Measurements from ENCODE around the gene NEIL1.
"Not testable (repeated sequence)": the region's sequence is repeated elsewhere in the genome, so short reads cannot be mapped to it uniquely, and the experiment has no call there.

Gene NEIL1

GRCh38 chr15:75327491-75327890, 19.3 kb upstream of the NEIL1 start:
- TF ChIP-seq CTCF (IDR thresholded peaks at IDR 0.05; ENCODE audit: insufficient read depth, missing control alignments), result no peak
- no peak for FAIRE-seq
- DNase-seq (ENCODE audit: insufficient read length, low spot score), result no peak

GRCh38 chr15:75328493-75329314, 18.1 kb upstream of the NEIL1 start:
- TF ChIP-seq CTCF (IDR thresholded peaks at IDR 0.05; ENCODE audit: insufficient read depth, missing control alignments), result no peak
- FAIRE-seq, result no peak
- DNase-seq (ENCODE audit: insufficient read length, low spot score), result no peak

DNA sequence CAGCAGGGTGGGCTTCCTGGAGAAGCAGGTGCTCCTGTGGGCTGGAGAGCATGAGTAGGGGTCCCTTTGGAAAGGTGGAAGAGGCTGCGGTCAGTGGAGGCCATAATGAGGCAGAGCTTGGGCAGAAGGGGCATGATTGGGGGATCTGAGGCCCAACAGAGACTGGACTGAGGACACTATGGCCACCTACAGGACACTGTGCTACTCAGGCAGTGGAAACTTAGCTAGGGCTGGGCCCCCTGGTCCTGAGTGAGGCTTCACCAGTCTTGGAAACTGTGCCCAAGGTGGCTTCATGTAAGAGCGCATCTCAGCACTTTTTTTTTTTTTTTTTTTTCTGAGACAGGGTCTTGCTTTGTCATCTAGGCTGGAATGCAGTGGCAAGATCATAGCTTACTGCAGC, 17.3 kb upstream of the NEIL1 start:
- FAIRE-seq (no peak), DNase-seq (ENCODE audit: insufficient read length, low spot score) (no peak)
- TF ChIP-seq CTCF (IDR thresholded peaks at IDR 0.05; ENCODE audit: insufficient read depth, missing control alignments), result no peak

DNA sequence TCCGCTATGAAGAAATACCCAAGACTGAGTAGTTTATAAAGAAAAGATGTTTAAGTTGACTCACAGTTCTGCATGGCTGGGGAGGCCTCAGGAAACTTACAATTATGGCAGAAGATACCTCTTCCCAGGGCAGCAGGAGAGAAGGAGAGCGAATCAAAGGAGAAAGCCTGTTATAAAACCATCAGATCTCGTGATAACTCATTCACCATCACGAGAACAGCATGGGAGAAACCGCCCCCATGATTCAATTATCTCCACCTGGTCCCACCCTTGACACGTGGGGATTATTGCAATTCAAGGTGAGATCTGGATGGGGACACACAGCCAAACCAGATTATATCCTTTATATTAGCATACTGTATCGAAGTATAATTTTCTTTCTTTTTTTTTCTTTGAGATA, 14.7 kb upstream of the NEIL1 start:
- DNase-seq (ENCODE audit: insufficient read length, low spot score); FAIRE-seq: not testable (repeated sequence)

DNA sequence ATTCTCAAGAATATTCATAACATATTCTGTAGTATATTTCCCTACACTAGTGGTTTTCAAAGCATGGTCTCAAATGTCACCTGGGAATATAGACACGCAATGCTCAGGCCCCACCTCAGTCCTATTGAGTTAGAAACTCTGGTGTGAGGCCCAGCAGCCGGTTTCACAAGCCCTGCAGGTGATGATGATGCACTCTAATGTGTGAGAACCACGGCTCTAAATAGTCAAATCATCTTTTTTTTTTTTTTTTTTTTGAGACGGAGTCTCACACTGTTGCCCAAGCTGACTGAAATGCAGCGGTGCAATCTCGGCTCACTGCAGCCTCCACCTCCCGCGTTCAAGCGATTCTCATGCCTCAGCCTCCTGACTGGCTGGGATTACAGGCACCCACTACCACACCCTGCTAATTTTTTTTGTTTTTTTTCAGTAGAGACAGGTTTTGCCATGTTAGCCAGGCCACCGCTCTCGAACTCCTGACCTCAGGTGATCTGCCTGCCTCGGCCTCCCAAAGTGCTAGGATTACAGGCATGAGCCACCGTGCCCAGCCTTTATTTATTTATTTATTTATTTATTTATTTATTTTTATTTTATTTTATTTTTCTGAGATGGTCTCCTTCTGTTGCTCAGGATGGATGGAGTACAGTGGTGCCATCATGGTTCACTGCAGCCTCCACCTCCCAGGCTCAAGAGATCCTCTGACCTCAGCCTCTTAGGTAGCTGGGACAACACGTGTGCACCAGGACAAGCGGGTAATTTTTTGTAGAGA, 13.0 kb upstream of the NEIL1 start:
- FAIRE-seq; DNase-seq (ENCODE audit: insufficient read length, low spot score): not testable (repeated sequence)

DNA sequence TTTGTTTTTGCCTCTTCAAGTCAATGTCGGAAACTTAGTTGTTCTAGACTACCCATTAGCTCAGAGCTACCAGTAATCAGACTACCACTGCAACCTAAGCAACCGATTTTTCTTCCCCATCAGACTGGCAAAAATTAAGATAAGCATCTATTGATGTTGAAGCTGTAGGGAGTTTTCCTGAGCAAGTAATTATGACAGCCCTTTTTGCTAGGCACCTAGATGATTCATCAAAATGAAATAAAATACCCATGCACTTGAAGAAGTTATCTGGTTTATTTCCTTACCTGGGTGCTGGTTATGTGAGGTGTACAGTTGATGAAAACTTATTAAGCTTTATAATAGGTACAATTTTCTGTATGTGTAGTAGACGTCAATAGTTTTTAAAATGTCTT, 11.5 kb upstream of the NEIL1 start:
- DNase-seq (ENCODE audit: insufficient read length, low spot score), result no peak
- no peak for FAIRE-seq
- TF ChIP-seq CTCF (IDR thresholded peaks at IDR 0.05; ENCODE audit: insufficient read depth, missing control alignments), result no peak

GRCh38 chr15:75335705-75336355, 11.0 kb upstream of the NEIL1 start, which contains the start of gene COMMD4:
Gene COMMD4 (plus strand): TSS chr15:75336063. CDS start chr15:75336090, 27 bp downstream.
- no peak for TF ChIP-seq CTCF (IDR thresholded peaks at IDR 0.05; ENCODE audit: insufficient read depth, missing control alignments)
- no peak for DNase-seq (ENCODE audit: insufficient read length, low spot score)
- FAIRE-seq, result no peak
